DOHH2 (cell line): ENCODE data around the gene BORCS8.

ENCODE experiments used
- EZH2phosphoT487 ChIP-seq: fragments of 200-600 bp; sonication (generic); IDR thresholded peaks from 2 replicates; pipeline ENCODE4 v1.6.1; 2017; ENCODE audit warnings: borderline replicate concordance, mild to moderate bottlenecking, antibody characterized with exemption, low read length, moderate library complexity, mixed read lengths
- TF ChIP-seq, protein P1 (sequence below): fragments of 200-600 bp; sonication (generic); IDR thresholded peaks from one replicate; pipeline ENCODE4 v1.5.1; 2014; ENCODE audit warnings: antibody characterized with exemption, mild to moderate bottlenecking, low read depth, low read length; ENCODE audit not compliant: poor library complexity, severe bottlenecking

DNA sequence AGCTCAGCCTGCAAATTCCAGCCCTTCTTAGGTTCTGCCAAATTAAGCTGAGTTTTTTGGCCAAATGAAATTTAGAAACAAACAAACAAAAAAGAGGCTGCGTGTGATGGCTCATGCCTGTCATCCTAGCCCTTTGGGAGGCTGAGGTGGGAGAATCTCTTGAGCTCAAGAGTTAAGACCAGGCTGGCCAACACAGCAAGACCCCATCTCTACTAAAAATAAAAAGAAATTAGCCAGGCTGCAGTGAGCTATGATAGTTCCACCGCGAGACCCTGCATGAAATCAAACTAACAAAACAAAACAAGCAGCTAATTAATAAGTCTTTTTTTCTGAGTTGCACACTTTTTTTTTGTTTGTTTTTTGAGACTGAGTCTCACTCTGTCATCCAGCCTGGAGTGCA, 37.7 kb upstream of the BORCS8 start:
- TF ChIP-seq, protein P1, sequence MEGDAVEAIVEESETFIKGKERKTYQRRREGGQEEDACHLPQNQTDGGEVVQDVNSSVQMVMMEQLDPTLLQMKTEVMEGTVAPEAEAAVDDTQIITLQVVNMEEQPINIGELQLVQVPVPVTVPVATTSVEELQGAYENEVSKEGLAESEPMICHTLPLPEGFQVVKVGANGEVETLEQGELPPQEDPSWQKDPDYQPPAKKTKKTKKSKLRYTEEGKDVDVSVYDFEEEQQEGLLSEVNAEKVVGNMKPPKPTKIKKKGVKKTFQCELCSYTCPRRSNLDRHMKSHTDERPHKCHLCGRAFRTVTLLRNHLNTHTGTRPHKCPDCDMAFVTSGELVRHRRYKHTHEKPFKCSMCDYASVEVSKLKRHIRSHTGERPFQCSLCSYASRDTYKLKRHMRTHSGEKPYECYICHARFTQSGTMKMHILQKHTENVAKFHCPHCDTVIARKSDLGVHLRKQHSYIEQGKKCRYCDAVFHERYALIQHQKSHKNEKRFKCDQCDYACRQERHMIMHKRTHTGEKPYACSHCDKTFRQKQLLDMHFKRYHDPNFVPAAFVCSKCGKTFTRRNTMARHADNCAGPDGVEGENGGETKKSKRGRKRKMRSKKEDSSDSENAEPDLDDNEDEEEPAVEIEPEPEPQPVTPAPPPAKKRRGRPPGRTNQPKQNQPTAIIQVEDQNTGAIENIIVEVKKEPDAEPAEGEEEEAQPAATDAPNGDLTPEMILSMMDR, result no peak
- TF ChIP-seq EZH2phosphoT487, result no peak
